Ovary (tissue), 9 donors: ENCODE measurements around the gene ITGB7. TPM values are rescaled to one million over a fixed set of nuclear protein-coding genes. Genes with fewer than 3 reads are reported as not detected.
A peak's percentile ranks its signal among the peaks of the same experiment; 100 is the strongest.

Experiments used
- DNase-seq, 5 donors: peaks; one replicate each; pipeline ENCODE4 v3.0.0-alpha.2; 2019 to 2020
- H3K27ac ChIP-seq, 2 donors: fragments of 200-600 bp; one replicate each; pipeline versions ENCODE4 v1.5.1 to v1.8.0; 2019 to 2022
- H3K27me3 ChIP-seq: fragments of 200-600 bp; one replicate; pipeline ENCODE4 v1.8.0; 2022
- H3K36me3 ChIP-seq: fragments of 200-600 bp; sonication (generic); one replicate; pipeline ENCODE4 v1.5.1; 2019
- H3K4me1 ChIP-seq: one replicate; pipeline ENCODE4 v1.8.1; 2013; ENCODE audit warnings: mild to moderate bottlenecking, moderate library complexity; ENCODE audit not compliant: insufficient read depth
- H3K4me3 ChIP-seq: fragments of 200-600 bp; sonication (generic); one replicate; pipeline ENCODE4 v1.5.1; 2017
- H3K9me3 ChIP-seq, 2 donors: fragments of 200-600 bp in 1 of 2; sonication (generic) in 1 of 2; one replicate each; pipeline versions ENCODE4 v1.5.1 to v1.8.1; 2013 to 2019; ENCODE audit warnings: mild to moderate bottlenecking in 1 of 2, moderate library complexity in 1 of 2
- CTCF ChIP-seq, 3 donors: fragments of 450-650 bp in 2 of 3; fragments of 200-600 bp in 1 of 3; IDR thresholded peaks; one replicate each; pipeline versions ENCODE4 v1.5.1 to v1.8.0; 2016 to 2022; ENCODE audit warnings: antibody characterized with exemption in 3 of 3, mild to moderate bottlenecking in 1 of 3
- EP300 ChIP-seq: sonication (generic); formaldehyde crosslinking; IDR thresholded peaks from one replicate; pipeline ENCODE4 v1.6.1; 2017; ENCODE audit warnings: antibody characterized with exemption
- POLR2A ChIP-seq: fragments of 450-650 bp; IDR thresholded peaks from one replicate; pipeline ENCODE4 v1.6.1; 2017; ENCODE audit warnings: antibody characterized with exemption, mild to moderate bottlenecking, moderate library complexity
- WGBS, 3 donors: extraction: QIAGEN DNeasy Blood & Tissue Kit in 1 of 3; methylation state at CpG; one replicate each; pipeline versions ENCODE4 v1.1.5 to v1.1.7; 2013 to 2017; 5-methylcytosine and 5-hydroxymethylcytosine counted together
- intact Hi-C, 4 donors: fragments of 100-400 bp; cut with DNase I; formaldehyde crosslinking; loops; one replicate each; pipeline versions ENCODE4 v1.11.0 to v1.15.1; 2022 to 2023
- polyA plus RNA-seq, 2 donors: library from polyadenylated mRNA; stranded (reverse); fragments of 200-250 nt in 1 of 2; fragments of 350-450 nt in 1 of 2; fragmentation: Illumina TruSeq in 1 of 2; extraction: RNeasy Lipid Tissue Mini Kit (QIAGEN cat#74804) in 1 of 2; gene quantifications; one replicate each; pipeline ENCODE4 v1.2.3, GENCODE V29; 2013 to 2014
- total RNA-seq, 7 donors: library from RNA; depleted of rRNA in 2 of 7; stranded (reverse); fragments of >200 nt in 2 of 7; fragmentation: NEBNext Ultra II Directional in 3 of 7; extraction: Animal tissue kit (Norgen Biotek cat#: 25700) in 3 of 7; gene quantifications; one replicate each; pipeline versions ENCODE4 v1.1.0 to v1.2.4, GENCODE V29; 2016 to 2023
- donor health status: DM: no; HTN: no; CAD: no; lungs with moderate emphysema.
- donor health status: DM: no; HTN: no; CAD: no.
- donor health status: Bipolar disorder and iron deficiency.
- donor health status: DM: yes; HTN: yes; CAD: no.
- donor health status: DM: no; HTN: no; CAD: no.
- donor health status: DM: yes; HTN: yes; CAD: no.

The ITGB7 gene
- total and polyA plus RNA-seq, 9 donors = 0.45 to 3.1 (median 1.7) TPM

DNA sequence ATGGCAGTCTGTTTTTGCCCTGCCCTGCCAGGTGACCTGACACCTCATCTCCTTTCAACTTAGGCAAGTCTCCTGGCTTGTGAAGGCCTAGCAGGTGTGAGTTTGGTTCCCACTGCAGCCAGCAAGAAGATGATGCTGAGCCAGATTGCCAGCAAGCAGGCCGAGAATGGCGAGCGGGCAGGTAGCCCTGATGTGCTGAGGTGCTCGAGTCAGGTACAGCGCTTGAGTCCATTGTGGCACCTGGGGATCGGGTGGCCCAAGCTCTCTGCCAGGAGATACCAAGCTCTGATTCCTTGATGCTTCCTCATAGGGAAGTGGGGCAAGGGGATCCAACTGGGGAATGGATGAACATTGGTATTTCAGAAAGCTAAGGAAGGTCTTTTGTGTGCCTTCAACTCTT is 22.2 kb downstream of the ITGB7 start:
- DNase-seq = no peak
- no peak for TF ChIP-seq CTCF (IDR thresholded peaks at IDR 0.05)
- TF ChIP-seq EP300 = no peak
- TF ChIP-seq POLR2A = no peak

DNA sequence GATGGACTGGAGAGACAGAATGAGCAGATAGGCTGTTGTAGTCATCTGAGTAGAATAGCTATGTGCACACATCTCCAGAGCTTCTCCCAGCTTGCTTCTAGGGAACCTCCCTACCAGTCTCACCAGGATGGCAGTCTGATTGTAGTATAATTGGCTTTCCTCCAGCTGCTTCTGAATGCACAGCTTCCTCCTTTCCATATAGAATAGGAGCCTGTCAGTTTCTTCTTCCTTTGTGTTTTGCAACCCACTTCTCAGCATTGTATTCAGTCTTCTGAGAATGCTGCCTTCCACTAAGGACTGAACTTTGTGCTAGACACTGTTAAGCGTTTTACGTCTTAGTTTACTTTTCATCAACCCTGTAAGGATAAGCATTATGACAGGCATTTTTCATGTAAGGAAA is 24.1 kb downstream of the ITGB7 start:
- no peaks in the 10 kb centered on the region for H3K36me3 ChIP-seq
- no peaks in the 10 kb centered on the region for H3K9me3 ChIP-seq
- DNase-seq = no peak
- WGBS, 3 donors = 35 to 45% (median 41%) methylated on average over 2 of the region's 2 CpGs
- intact Hi-C loops = loop anchor here in 1 of 4 donors (5.0 kb wide), 1 partner anchor 136 kb away; no protein-coding TSS in a partner anchor
- H3K4me3 ChIP-seq = no peak overlapping the region
- H3K27me3 ChIP-seq = no peaks in the 10 kb centered on the region
- TF ChIP-seq CTCF (IDR thresholded peaks at IDR 0.05) = no peak
- TF ChIP-seq EP300 = no peak
- no peak for TF ChIP-seq POLR2A
- no peak overlapping the region for H3K27ac ChIP-seq
- H3K4me1 ChIP-seq = peaks cover 14% of the 10 kb centered on the region

More for the DNA sequence above, 22.2 kb downstream of the ITGB7 start:
- intact Hi-C loops = loop anchor here in 1 of 4 donors (5.0 kb wide), 1 partner anchor 138 kb away; no protein-coding TSS in a partner anchor
- no peaks in the 10 kb centered on the region for H3K9me3 ChIP-seq
- H3K36me3 ChIP-seq = no peaks in the 10 kb centered on the region
- no peak overlapping the region for H3K4me3 ChIP-seq
- H3K4me1 ChIP-seq = peaks cover 14% of the 10 kb centered on the region
- 91 to 94% (median 93%) methylated on average over 6 of the region's 6 CpGs for WGBS, 3 donors
- no peaks in the 10 kb centered on the region for H3K27me3 ChIP-seq
- H3K27ac ChIP-seq = no peak overlapping the region

DNA sequence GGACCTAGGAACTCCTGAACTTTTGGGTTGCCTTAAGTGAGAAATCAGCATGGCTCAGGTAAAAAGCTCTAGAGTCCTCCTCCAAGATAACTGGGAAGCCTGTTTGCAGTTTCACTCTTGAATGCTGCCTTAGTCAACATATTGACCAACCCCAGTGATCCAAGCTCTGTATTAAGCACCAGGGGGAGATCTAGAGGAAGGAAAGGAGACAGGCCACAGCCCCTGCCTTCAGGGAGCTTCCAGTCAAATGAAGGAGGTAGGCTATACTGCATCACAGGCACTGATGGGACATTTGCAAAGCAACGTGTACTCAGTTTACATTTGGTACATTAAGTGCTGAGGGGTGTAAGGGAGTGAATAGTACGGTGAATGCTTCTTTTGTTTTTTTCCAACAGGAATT is 25.1 kb downstream of the ITGB7 start:
- TF ChIP-seq POLR2A (no peak), CTCF (IDR thresholded peaks at IDR 0.05) (no peak), EP300 (no peak)
- no peak for DNase-seq
- H3K4me3 ChIP-seq = peak overlapping the region; percentile 58
- H3K9me3 ChIP-seq = no peaks in the 10 kb centered on the region
- intact Hi-C loops = loop anchor here in 1 of 4 donors (5.0 kb wide), 1 partner anchor 135 kb away; no protein-coding TSS in a partner anchor
- 74 to 85% (median 79%) methylated on average over 2 of the region's 2 CpGs for WGBS, 3 donors
- H3K27me3 ChIP-seq = no peaks in the 10 kb centered on the region
- peaks cover 14% of the 10 kb centered on the region for H3K4me1 ChIP-seq
- H3K27ac ChIP-seq = no peak overlapping the region
- H3K36me3 ChIP-seq = no peaks in the 10 kb centered on the region

DNA sequence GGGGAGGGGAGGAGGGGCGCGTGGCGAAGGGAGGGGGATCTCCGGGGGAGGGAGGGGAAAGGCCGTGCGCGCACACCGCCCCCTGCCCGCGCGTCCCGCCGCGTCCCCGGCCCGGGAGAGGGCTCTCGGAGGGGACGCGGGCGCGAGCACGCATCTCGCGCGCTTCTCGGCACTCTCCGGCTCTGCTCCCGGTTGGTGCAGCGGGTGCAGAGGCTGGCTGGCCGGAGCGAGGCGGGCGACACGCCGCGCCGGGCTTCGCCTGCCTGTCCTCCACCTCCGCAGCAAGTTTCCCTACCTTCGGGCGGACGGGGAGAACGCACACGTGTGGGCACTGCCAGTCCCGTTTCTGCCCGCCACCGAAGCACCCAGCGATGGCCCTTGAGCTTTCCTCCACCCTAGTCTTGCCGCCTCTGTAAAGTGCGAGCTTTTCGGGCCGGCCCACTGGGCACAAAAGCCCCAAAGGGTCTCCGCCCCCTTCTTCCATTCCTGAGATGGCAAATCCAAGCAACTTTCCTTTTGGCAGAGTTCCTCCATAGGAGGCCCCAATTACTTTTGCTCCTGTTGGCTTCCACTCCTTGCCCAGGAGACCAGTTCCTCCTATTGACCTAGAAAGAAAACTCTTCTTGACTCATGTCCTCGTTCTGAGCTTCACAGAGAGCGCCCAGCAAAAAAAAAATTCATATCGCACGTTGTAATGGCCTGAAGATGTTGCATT is 26.0 kb downstream of the ITGB7 start:
- Histone ChIP-seq H3K27ac (peak overlapping the region; percentile 69 to 87), H3K4me1 (peaks cover 14% of the 10 kb centered on the region), H3K27me3 (no peaks in the 10 kb centered on the region), H3K36me3 (no peaks in the 10 kb centered on the region), H3K4me3 (peak overlapping the region; percentile 58), H3K9me3 (no peaks in the 10 kb centered on the region)
- whole genome bisulfite sequencing, 3 donors = 1 to 2% (median 1%) methylated on average over 30 to 56 of the region's 57 CpGs
- DNase-seq = peak in 3 of 5 donors; percentile 78 to 88 (median 85)
- intact Hi-C loops = loop anchor here in 1 of 4 donors (5.0 kb wide), 1 partner anchor 134 kb away; no protein-coding TSS in a partner anchor
- TF ChIP-seq POLR2A (no peak), CTCF (IDR thresholded peaks at IDR 0.05) (no peak), EP300 (no peak)
